Ishikawa (cell line): ENCODE data around the gene C15orf39.

ENCODE experiments used
- CEBPB ChIP-seq: IDR thresholded peaks from 2 replicates; pipeline ENCODE4 v1.6.1; 2012
- CREB1 ChIP-seq: IDR thresholded peaks from 2 replicates; pipeline ENCODE4 v1.6.1; 2012; ENCODE audit warnings: low read depth
- EGR1 ChIP-seq: IDR thresholded peaks from 2 replicates; pipeline ENCODE4 v1.6.1; 2012
- EP300 ChIP-seq: IDR thresholded peaks from 2 replicates; pipeline ENCODE4 v1.6.1; 2012; ENCODE audit warnings: borderline replicate concordance
- FOXM1 ChIP-seq: IDR thresholded peaks from 2 replicates; pipeline ENCODE4 v1.6.1; 2012; ENCODE audit warnings: low read depth, borderline replicate concordance
- MAX ChIP-seq: IDR thresholded peaks from 2 replicates; pipeline ENCODE4 v1.6.1; 2012
- NFIC ChIP-seq: IDR thresholded peaks from 2 replicates; pipeline ENCODE4 v1.6.1; 2012
- RAD21 ChIP-seq: IDR thresholded peaks from 2 replicates; pipeline ENCODE4 v1.6.1; 2012; ENCODE audit warnings: low read depth
- TAF1 ChIP-seq: IDR thresholded peaks from 2 replicates; pipeline ENCODE4 v1.6.1; 2012; ENCODE audit warnings: low read depth, mild to moderate bottlenecking
- TCF12 ChIP-seq: IDR thresholded peaks from 2 replicates; pipeline ENCODE4 v1.6.1; 2012; ENCODE audit warnings: low read depth
- TEAD4 ChIP-seq: IDR thresholded peaks from 2 replicates; pipeline ENCODE4 v1.6.1; 2012
- YY1 ChIP-seq: IDR thresholded peaks from 2 replicates; pipeline ENCODE4 v1.6.1; 2012; ENCODE audit warnings: low read depth
- ZBTB7A ChIP-seq: IDR thresholded peaks from 2 replicates; pipeline ENCODE4 v1.6.1; 2012; ENCODE audit warnings: low read depth
- TF ChIP-seq, protein P1 (sequence below): IDR thresholded peaks from 2 replicates; pipeline ENCODE4 v1.6.1; 2012
- TF ChIP-seq, protein P2 (sequence below): IDR thresholded peaks from 2 replicates; pipeline ENCODE4 v1.6.1; 2012; ENCODE audit warnings: low read depth, mild to moderate bottlenecking

The C15orf39 gene

DNA sequence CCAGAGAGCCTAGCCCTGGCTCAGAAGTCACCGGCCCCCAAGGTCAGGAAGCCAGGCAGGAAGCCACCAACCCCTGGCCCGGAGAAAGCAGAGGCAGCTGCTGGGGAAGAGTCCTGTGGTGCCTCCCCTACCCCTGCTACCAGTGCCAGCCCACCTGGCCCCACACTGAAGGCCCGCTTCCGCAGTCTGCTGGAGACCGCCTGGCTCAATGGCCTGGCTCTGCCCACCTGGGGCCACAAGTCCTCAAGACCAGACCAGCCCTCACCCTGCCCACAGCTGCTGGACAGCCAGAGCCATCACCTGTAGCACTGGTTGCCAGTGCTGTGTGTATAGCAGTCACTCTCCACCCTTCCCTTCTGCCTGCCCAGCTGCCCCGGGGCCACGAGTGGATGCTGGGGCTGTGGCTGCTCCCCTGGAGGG lies 9.1 kb downstream of the C15orf39 start:
- TF ChIP-seq ZBTB7A (no peak), YY1 (no peak), TCF12 (no peak), EGR1 (no peak), EP300 (no peak), TEAD4 (no peak), CREB1 (no peak), RAD21 (no peak), TAF1 (no peak), FOXM1 (no peak)
- TF ChIP-seq, protein P1, sequence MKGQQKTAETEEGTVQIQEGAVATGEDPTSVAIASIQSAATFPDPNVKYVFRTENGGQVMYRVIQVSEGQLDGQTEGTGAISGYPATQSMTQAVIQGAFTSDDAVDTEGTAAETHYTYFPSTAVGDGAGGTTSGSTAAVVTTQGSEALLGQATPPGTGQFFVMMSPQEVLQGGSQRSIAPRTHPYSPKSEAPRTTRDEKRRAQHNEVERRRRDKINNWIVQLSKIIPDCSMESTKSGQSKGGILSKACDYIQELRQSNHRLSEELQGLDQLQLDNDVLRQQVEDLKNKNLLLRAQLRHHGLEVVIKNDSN = no peak
- TF ChIP-seq, protein P2, sequence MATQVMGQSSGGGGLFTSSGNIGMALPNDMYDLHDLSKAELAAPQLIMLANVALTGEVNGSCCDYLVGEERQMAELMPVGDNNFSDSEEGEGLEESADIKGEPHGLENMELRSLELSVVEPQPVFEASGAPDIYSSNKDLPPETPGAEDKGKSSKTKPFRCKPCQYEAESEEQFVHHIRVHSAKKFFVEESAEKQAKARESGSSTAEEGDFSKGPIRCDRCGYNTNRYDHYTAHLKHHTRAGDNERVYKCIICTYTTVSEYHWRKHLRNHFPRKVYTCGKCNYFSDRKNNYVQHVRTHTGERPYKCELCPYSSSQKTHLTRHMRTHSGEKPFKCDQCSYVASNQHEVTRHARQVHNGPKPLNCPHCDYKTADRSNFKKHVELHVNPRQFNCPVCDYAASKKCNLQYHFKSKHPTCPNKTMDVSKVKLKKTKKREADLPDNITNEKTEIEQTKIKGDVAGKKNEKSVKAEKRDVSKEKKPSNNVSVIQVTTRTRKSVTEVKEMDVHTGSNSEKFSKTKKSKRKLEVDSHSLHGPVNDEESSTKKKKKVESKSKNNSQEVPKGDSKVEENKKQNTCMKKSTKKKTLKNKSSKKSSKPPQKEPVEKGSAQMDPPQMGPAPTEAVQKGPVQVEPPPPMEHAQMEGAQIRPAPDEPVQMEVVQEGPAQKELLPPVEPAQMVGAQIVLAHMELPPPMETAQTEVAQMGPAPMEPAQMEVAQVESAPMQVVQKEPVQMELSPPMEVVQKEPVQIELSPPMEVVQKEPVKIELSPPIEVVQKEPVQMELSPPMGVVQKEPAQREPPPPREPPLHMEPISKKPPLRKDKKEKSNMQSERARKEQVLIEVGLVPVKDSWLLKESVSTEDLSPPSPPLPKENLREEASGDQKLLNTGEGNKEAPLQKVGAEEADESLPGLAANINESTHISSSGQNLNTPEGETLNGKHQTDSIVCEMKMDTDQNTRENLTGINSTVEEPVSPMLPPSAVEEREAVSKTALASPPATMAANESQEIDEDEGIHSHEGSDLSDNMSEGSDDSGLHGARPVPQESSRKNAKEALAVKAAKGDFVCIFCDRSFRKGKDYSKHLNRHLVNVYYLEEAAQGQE = no peak

GRCh38 chr15:75211436-75212199 lies 9.9 kb downstream of the C15orf39 start:
- TF ChIP-seq EP300 (no peak), TAF1 (no peak), EGR1 (no peak), FOXM1 (no peak), YY1 (no peak), NFIC (no peak), ZBTB7A (no peak), CREB1 (no peak), CEBPB (no peak), RAD21 (no peak), TEAD4 (no peak), MAX (no peak), TCF12 (no peak)
- TF ChIP-seq, protein P2 = no peak
- TF ChIP-seq, protein P1 = no peak

- TF ChIP-seq TAF1 (no peak), RAD21 (no peak), EP300 (no peak), TCF12 (no peak), TEAD4 (no peak), CEBPB (no peak), MAX (no peak), NFIC (no peak), CREB1 (no peak), YY1 (no peak), EGR1 (no peak), FOXM1 (no peak), ZBTB7A (no peak)
- TF ChIP-seq, protein P2 = no peak
- TF ChIP-seq, protein P1 = no peak
These were observed 10.6 kb downstream of the C15orf39 start for GRCh38 chr15:75212200-75212858.
